Activated naive CD4-positive, alpha-beta T cell (primary cell): ENCODE measurements around the gene WDR70.
"Not testable (repeated sequence)": the region's sequence is repeated elsewhere in the genome, so short reads cannot be mapped to it uniquely, and the experiment has no call there.

ENCODE experiments used
- DNase-seq, 4 experiments: peaks; one replicate each; lab custom pipeline; 2025; lab: John Stamatoyannopoulos, UW

Gene WDR70

GRCh38 chr5:37379100-37379628 lies at the start of gene WDR70:
Gene WDR70 (plus strand): TSS chr5:37379318. CDS start chr5:37379368, 50 bp downstream.
- DNase-seq = peak; percentile 34 to 75 (median 52)

- not testable (repeated sequence) for DNase-seq
Observed at GRCh38 chr5:37334754-37335153, 44.4 kb upstream of the WDR70 start.

GRCh38 chr5:37342741-37343140 lies 36.4 kb upstream of the WDR70 start:
- not testable (repeated sequence) for DNase-seq

- no peak for DNase-seq
Observed at GRCh38 chr5:37355161-37355560, 24.0 kb upstream of the WDR70 start.

GRCh38 chr5:37370550-37370863 lies 8.6 kb upstream of the WDR70 start:
- DNase-seq = no peak

GRCh38 chr5:37370864-37371726 lies 8.0 kb upstream of the WDR70 start, which contains the start of gene NUP155:
Gene NUP155 (minus strand): TSS chr5:37371106. CDS start chr5:37370977, 129 bp downstream.
- peak; percentile 56 to 73 (median 68) for DNase-seq

- DNase-seq = no peak
Observed at GRCh38 chr5:37375091-37375490, 4.0 kb upstream of the WDR70 start.

GRCh38 chr5:37378066-37378465 lies 1.1 kb upstream of the WDR70 start:
- not testable (repeated sequence) for DNase-seq

- DNase-seq = no peak
Observed at GRCh38 chr5:37391591-37391990, 12.5 kb downstream of the WDR70 start.

GRCh38 chr5:37396352-37396751 lies 17.2 kb downstream of the WDR70 start:
- DNase-seq = no peak

GRCh38 chr5:37400501-37400900 lies 21.4 kb downstream of the WDR70 start:
- no peak for DNase-seq

GRCh38 chr5:37412515-37412914 lies 33.4 kb downstream of the WDR70 start:
- DNase-seq = no peak

GRCh38 chr5:37415456-37415855 lies 36.3 kb downstream of the WDR70 start:
- DNase-seq = not testable (repeated sequence)

- no peak for DNase-seq
Observed at GRCh38 chr5:37417347-37417746, 38.2 kb downstream of the WDR70 start.

GRCh38 chr5:37424441-37424840 lies 45.3 kb downstream of the WDR70 start:
- no peak for DNase-seq

- no peak for DNase-seq
Observed at GRCh38 chr5:37428044-37428443, 48.9 kb downstream of the WDR70 start.

- DNase-seq = no peak
Observed at GRCh38 chr5:37435261-37435660, 56.1 kb downstream of the WDR70 start.

- no peak for DNase-seq
Observed at GRCh38 chr5:37436146-37436934, 57.2 kb downstream of the WDR70 start.

- DNase-seq = no peak
Observed at GRCh38 chr5:37437711-37438110, 58.6 kb downstream of the WDR70 start.

- not testable (repeated sequence) for DNase-seq
Observed at GRCh38 chr5:37445783-37446182, 66.7 kb downstream of the WDR70 start.

- DNase-seq = no peak
Observed at GRCh38 chr5:37448941-37449340, 69.8 kb downstream of the WDR70 start.

GRCh38 chr5:37451991-37452390 lies 72.9 kb downstream of the WDR70 start:
- DNase-seq = not testable (repeated sequence)

- DNase-seq = not testable (repeated sequence)
Observed at GRCh38 chr5:37453252-37453651, 74.1 kb downstream of the WDR70 start.
